ENCODE data around the gene TLE1. TPM values are rescaled to one million over a fixed set of nuclear protein-coding genes. Genes with fewer than 3 reads are reported as not detected.
A peak's percentile ranks its signal among the peaks of the same experiment; 100 is the strongest.
"Not testable (repeated sequence)": the region's sequence is repeated elsewhere in the genome, so short reads cannot be mapped to it uniquely, and the experiment has no call there.

The TLE1 gene
- polyA plus RNA-seq, 1 donor = 65.4 TPM

DNA sequence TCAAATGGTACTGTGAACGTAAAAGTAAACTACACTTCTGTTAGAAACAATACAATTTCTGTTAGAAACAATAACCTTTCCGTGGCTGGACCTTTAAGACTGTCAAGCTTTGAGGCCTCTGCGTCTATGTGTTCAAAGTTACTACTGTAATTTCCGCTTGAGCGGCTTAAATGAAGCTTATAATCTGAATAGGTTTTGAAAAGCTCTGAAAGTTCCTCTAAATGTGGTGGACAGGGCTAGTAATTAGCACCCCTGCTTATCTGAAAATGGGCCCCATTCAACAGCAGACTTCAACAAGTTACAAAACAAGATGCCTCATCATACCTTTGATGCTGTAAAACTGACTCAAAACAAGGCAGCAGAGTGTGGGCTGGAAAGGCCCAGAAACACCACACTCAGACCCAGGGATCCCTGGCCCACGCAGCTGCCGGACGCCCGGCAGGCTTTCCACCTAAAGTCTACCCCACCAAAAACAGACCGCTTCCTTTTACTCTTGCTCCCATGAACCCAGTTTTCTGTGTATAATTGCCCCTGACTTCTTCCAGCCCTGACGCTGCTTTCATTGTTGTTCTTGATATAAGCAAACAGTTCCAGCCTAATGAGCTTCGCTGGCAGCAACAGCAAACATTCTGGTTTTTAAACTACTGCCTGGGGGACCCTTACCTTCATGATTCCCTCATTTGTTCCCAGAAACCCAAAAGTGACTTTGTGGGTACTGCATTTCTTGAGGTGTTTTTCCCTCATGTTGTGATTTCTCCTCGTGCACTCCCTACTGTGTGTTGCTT is 66.7 kb downstream of the TLE1 start:
- no peak for DNase-seq

DNA sequence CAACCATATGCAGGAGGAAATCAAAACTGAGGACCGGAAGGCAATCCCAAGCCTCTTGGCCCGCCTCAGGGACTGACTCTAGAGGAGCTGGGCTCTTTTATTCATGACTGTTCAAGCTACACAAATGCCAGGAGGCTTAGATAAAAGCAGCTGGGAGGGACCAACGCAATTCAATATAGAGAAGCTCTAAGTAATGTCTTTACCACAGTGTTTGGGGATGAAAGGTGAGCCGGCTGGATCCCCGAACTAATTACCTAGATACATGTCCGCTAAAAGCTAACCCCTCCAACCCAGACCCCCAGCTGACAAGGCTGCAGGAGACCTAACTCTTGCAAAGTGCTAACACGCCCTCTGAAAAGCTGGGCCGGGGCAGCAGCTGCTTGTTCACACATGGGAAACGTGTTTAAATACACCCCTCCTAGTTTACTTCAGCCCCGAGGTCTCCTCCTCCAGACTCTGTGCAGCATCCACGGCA is 67.5 kb downstream of the TLE1 start:
- DNase-seq = no peak

DNA sequence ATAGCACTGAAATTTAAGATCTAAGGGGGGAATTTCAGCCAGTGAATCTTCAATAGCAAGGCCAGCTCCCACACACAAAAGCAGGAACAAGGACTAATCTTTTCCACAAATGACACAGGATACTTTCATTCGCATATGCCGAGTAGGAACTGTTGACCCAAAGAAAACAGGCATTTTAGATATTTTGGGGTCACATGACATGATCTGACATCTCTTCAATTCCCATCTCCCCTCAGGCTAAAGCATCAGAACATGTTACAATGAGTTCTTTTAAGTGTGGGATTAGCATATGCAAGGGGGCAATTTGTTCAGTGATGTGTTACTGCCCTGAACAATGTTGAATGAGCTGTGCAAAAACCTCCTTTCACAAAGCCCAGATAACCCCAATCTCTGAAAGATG is 68.2 kb downstream of the TLE1 start:
- DNase-seq = no peak

DNA sequence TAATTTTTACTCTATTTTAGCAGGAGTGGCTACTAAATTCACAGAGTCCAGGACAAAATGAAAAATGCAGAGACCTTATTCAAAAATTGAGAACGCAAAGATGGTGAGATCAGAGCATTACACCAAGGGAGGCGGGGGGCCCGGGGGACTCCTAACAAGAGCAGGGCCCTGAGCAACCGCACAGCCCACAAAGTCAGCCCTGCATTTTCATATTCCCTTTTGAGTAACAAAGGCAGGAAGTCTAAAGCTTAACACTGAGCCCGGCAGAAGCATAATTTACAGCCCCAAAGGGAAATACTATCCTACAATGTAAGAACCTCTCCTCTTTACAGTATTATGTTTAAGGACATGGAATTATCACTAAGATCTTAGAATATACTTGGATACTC is 69.4 kb downstream of the TLE1 start:
- DNase-seq = no peak

DNA sequence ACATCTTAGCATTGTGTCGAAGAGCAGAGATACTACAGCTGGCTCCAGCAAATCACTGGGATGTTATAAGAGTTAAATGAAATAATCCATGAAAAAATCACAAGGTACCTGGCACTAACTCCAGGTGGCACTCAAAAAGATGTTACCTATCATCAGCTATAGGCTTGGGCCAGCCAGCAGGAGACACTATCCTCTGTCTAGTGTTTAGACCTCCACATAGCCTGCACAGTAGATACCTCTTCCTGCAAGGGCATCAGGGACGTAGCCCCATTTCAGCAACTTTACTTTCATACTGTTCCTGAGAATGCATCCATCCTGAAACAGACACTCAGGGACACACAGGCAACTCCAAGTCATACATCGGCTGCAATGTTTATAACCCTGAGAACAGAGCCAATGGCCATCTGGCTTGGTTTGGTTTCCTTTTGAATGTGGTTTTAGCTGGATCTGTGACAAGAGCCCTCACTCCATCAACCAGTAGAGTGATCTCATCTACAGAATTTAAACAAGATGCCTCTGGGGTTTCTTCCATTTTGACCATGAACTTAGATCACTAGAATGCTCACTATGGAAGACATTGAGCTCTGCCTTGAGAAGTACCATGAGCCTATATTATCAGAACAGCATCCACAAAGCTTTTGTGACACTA is 69.9 kb downstream of the TLE1 start:
- DNase-seq = no peak

- no peak for DNase-seq
Observed at GRCh38 chr9:81618923-81619322, 70.4 kb downstream of the TLE1 start.

DNA sequence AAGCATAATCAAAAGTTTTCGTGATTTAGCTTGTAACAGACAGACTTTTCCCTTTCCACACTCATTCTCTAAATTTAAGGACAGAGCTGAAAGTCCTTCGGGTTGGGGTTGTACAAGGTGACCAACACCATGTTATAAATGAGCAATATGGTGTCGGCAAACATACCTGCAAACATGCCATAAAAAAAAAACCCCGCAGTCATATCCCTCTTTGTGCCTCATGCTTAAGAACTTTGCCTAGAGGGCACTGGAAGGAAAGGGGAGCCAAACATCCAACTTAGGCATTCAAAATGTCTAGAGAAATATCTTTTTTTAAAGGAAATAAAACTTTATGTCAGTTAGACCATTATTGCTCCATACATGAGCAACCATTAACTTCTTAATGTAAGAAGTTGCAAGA is 73.2 kb downstream of the TLE1 start:
- no peak for DNase-seq

DNA sequence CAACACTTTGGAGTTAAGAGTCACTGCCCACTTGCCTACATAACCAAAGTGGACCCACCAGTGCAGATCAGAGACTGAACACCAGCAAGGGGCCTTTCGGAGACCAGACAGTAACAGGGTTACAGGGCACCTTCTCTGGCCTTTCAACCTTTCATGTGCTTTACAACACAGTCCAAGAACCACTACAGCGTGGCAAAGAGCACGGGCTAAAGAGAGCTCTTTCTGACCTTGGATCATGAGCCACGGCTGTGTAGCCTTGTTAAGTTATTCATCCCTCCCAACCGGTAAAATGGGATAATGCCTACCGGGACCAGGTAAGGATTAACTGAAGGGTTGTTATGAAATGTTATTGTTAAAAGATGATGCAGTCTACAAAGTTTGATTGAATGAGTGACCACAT is 75.0 kb downstream of the TLE1 start:
- DNase-seq = no peak

- DNase-seq = peak; percentile 79
Observed at GRCh38 chr9:81613002-81613812, 76.1 kb downstream of the TLE1 start.

- DNase-seq = no peak
Observed at GRCh38 chr9:81611664-81612063, 77.7 kb downstream of the TLE1 start.

DNA sequence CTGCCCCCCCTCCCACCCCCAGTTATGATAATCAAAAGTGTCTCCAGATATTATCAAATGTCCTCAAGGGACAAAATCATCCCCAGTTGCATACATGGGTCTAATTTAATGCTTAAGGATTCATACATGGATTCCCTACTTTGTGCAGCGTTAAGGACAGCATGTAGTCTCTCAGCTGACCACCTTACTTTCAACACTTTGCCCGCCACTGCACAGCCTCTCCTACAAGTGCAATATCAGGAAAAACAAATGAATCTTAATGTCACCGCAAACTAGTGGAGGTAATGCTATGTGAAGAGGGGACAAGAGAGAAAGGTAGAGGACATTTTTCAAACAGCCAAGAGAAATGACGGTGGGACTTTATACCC is 78.6 kb downstream of the TLE1 start:
- no peak for DNase-seq

DNA sequence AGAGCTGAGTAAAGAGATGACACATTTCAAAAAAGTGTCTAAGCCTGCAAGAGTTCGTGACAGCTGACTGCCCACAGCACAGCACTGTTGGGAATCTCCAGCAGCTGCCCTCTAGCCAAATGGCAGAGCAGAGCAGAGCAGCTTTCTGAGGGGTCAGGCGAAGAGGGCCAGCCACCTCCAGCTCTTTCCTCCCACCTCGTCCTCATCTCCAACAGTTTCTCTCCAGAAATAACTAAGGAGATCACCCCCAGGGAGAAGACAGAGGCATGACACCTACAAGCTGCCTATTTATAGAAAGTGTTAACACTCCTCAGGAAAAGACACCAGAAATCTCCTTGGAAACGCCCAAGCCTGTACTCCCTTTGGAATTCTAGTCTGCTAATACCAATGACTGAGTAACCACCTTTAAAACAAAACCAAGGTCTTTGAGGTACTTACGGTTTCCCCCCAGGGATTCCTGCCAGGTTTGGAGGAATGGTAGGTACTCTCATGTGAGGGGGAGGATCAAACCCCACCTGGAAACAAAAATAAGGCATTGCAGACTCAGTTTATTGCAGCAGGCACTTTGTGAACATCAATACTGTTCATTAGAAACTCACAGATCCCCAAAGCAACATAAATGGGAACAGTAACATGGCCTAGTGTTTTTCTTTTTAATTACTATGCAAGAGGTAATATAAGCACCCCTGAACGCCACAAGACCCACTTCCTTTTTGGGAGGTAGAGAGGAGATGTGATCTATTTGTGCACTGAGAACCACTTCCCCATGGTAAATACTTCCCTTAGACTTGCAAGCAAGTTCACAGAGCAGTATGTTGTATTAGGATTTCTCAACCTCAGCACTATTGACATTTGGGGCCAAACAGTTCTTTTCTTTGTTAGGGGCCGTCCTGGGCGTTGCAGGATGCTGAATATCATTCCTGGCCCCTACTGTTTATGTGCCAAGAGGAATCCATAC is 79.3 kb downstream of the TLE1 start:
- DNase-seq = no peak

DNA sequence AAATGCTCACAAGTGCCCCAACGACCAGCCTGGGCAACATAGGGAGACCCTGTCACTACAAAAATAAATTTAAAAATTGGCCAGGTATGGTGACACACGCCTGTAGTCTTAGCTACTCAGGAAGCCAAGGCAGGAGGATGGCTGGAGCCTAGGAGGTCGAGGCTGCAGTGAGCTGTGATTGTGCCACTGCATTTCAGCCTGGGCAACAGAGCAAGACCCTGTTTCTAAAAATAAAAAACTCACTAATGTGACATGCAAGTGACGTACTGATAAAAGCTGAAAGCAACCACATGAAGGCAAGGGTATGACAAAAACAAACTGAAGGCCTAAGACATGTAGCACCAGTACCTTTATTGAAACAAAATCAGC is 81.1 kb downstream of the TLE1 start:
- DNase-seq = no peak

- no peak for DNase-seq
Observed at GRCh38 chr9:81607593-81608288, 81.6 kb downstream of the TLE1 start.

DNA sequence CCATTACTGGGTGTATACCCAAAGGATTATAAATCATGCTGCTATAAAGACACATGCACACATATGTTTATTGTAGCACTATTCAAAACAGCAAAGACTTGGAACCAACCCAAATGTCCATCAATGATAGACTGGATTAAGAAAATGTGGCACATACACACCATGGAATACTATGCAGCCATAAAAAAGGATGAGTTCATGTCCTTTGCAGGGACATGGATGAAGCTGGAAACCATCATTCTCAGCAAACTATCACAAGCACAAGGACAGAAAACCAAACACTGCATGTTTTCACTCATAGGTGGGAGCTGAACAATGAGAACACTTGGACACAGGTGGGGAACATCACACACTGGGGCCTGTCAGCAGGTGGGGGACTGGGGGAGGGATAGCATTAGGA is 83.1 kb downstream of the TLE1 start:
- DNase-seq = not testable (repeated sequence)

DNA sequence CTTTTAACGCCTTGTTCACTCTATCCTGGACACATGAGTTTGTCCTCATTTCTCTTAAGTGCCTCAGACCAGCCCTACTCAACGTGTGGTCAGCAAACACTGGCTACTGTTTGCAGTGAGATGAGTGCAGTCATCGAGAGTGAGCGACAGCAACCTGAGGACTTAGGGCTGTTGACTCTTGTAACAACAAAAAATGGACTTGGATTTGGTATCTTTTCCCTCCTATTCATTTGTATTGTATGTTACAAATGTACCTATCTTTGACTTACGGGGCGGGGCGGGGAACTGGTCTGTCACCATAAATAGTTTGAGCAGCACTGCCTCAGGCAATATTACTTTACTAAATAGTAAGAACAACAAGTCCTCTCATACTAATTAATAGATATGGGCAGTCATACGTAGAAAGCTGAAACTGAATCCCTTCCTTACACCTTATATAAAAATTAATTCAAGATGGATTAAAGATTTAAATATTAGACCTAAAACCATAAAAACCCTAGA is 84.1 kb downstream of the TLE1 start:
- no peak for DNase-seq

DNA sequence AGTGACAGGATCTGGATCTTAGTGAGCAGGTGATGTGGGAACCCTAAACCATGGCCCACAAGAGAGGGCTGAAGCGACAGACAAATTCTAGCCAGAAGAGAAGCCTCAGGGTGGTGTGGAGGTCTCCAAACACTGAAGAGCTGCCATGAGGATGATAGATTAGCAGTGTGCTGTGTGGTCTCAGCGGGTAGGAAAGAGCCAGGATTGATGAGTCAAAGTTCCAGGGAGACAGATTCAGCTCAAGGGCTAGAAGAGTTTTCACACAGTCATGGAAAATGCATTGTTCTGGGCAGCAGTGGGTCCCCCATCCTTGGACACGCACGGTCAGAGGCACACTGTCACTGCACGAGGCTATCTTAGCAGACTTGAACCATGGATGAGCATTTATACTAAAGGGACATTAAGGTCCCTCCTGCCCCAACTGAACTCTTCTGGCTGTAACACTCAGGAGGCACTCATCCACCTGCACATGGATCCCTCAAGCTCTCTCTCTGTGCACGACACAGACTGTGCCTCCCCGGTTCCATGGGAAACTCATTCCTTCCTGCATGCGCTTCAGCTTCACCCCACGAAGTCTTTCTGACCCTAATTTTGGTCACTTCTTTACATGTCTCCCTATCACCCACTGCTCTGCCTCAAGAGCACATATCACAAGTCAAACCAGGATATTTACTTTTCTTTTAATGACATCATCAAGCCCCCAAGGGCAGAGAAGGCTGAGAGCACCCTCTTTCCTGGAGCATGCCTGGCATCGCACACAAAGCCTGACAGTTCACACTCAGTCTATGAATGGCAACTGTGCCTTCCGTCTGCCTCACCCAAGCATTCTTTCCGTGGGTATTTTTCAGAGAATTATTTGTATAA is 84.8 kb downstream of the TLE1 start:
- no peak for DNase-seq

- DNase-seq = no peak
Observed at GRCh38 chr9:81602887-81603680, 86.3 kb downstream of the TLE1 start.

Data from left kidney (tissue), 2 donors.